Measurements from ENCODE around the gene CNTNAP5.

CNTNAP5 gene

DNA sequence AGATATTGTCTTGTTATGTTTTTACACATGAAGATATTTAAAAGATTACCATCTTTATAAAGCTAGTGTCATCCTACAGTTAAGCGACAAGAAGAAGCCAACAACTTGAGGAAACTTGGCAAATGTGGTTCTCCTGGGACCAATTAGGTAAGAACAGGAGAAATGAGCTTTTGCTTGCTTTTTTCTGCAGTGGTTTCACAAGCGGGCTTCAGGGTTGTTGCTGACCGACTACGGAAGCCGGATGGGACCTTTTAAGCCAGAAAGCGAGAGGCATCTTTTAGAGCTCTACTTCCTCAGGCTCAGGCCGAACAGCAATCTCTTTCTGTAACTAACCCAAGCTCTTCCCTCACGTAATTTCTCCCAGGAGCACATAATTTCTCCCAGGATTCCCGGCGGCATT lies 256.5 kb downstream of the CNTNAP5 start:
- no peak for DNase-seq

DNA sequence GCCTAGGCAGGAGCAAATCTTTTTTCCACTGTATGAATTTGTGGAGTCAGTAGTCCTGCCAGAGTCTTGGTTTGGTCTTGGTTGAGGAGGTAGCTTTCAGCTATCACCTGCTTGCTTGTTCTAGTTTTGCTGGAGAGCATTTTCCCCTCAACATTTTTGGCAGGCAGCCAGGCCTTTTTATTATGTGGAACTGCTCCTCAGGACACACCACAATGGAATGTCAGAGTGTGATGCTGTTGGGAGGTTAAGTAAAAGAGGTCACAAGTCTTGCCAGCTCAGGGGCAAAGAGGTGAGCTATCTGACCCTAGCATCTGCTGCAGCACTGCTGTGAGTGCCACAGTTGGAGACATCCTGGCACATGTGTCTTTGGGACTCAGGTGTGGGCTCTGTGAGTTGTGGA lies 258.0 kb downstream of the CNTNAP5 start:
- DNase-seq, result peak; percentile 48

DNA sequence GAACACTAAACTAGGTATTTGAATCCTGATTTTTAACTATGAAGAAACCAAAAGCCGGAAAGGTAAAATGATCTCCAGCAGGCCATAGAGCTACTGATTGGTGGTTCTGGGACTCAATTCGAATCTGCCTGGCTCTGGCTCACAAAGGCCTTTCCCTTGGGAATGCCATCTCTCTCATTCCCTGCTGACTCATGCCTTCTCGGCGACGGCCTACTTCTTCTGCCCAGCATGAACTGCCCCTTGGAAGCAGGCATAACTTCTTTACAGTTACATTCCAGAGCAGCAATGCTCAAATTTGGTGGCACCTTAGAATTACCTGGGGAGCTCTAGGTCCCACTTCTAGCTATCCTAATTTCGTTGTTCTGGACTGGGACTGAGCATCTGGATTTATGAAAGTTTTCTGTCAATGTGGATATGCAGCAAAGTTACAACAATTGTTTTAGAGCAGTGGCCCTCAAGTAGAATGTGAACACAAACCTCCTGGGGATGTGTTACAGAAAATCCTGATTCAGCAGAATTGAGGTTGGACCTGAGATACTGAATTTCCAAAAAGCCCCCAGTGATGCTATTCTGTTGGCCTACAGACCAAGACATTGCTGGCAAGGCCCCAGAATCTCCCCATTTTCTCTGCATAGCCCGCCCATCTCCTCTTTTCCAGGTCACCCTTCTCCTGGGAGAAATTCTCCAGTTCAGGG lies 261.1 kb downstream of the CNTNAP5 start:
- DNase-seq, result no peak

DNA sequence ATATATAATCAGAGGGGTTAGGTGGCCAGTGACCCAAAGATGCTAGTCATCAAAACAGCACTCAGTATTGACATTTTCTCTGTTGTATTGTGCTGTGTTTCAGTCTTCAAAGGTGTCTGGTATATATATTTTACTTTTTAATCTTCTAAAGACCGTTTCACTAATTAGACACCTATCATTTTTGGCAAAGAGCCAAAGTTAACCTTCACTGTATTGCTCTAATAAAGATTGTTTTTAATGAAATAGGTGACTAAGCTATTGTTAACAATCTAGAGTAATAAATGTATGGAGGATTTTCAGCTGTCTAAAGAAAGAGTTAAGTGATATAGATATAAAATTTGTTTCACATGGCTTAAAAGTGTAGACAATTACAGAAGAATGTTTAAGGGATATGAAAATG lies 264.0 kb downstream of the CNTNAP5 start:
- DNase-seq, result no peak

DNA sequence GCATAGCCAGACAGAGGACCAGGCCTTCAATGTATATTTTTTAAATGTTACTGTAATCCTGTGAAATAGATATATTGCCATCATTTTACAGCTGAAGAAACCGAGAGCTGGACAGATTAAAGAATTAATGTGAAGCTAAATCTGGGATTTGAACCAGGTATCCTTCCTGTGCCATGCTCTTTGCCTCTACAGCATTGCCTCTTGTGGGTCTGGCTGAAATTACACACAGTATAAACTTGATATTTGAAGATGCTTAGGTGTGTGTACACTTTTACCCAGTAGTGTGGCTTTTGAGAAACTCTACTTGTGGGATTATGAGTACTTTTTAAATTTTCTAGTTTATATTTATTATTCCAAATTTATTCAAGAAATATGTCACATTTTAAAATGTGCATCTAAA lies 264.5 kb downstream of the CNTNAP5 start:
- no peak for DNase-seq

DNA sequence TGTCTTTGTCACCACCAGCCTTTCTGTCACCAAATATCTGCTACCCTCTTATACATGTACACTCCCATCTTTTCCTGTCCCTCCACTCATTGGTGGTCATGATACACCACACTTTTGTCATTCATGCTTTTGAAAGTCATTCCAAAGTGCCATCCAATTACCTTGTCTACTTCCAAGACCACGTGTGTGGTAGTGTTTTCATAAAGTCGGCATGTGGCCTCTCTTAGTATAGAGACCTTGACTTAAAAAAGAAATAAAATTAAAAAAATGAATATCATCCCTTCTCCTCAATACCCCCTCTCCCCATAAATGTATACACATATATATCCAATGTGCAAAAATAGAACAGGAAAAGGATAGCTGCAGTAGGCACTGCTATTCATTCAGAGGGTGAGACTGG lies 271.4 kb downstream of the CNTNAP5 start:
- no peak for DNase-seq

DNA sequence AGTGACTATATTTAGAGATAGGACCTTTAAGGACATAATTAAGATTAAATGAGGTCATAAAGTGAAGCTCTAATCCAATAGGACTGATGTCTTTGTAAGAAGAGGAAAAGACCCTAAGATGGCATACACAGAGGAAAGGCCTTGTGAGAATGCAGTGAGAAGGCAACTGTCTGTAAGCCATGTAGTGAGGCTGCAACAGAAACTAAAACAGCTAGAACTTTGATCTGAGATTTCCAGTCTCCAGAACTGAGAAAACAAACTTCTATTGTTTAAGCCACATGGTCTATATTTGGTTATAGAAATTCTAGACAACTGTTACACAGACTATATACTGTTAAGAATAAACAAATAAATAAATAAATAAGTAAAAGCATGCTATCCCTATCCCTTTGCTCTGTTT lies 276.8 kb downstream of the CNTNAP5 start:
- DNase-seq, result no peak

DNA sequence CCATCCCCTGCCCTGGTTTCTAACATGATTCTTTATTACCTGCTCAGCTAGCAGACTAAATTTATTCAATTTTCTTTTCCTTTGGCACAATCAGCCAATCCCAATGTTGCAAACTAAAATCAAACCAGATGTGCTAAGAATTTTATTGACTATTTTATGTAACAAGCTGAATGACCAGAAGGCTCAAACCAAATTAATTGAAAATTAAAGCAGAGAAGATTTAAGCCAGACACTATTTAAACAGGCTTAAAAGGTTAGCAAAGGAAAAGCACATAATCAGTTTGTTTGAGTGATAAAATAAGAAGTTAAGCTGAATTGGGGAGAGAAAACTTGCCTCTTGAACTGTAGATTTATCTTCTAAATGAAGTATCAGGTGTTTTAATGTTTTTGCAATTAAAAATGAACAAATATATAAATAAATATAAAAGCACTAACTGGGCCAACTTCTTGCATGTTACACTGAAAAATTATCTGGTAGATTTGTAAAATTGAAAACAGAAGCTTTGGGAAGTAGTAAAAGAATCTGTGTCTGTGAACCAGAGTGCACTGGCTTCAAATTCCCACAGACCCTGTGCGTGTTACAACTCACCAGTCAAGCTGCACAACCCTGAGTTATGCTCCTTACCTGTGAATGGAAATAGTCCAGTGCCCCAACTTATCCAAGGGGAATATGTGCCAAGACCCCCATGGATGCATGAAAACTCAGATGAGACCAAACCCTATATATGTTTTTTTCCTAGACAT lies 283.4 kb downstream of the CNTNAP5 start:
- no peak for DNase-seq

DNA sequence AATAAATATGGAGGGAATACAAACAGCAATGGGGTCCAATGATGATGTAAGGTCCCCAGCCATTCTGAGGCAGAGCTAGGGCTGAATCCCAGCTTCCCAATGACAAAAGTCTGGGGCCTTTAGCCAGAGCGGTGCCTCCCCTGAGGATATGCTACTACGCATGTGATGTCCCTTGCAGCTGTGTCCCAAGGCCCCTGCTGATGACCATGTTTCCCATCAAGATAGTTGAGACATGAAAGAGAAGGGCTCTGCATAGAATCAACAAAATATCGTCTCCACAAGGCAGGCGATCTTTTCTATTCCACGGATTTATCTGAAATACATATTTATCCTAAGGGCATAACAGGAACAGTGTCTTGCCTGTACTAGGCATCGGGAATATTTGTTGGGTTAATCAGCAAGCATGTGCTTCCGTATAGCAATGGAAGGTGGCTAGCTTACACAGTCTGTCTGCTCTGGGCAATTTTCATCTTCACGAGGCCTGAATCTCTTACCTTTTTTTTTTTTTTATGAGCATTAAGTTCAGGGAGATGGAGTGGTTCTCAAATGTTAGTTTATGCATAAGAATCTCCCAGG lies 284.6 kb downstream of the CNTNAP5 start:
- DNase-seq, result no peak

DNA sequence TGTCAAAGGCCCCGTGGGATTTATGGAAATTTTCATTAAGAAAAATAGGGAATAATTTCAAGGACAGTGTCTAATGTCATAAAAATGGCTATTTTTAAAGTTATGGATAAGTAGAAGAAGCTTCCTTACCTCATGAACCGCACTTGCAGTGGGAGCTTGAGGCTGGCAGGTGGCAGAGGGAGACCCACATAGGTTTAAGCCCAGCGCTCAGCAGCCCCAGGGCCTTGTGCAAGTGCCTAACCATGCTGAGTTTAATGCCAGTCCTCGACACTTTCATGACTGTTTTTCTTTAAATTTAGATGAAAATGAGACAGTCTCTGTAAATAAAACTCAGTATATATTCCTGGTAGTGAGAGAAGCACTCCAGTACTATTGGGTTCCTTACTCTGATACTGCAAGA lies 285.6 kb downstream of the CNTNAP5 start:
- no peak for DNase-seq

DNA sequence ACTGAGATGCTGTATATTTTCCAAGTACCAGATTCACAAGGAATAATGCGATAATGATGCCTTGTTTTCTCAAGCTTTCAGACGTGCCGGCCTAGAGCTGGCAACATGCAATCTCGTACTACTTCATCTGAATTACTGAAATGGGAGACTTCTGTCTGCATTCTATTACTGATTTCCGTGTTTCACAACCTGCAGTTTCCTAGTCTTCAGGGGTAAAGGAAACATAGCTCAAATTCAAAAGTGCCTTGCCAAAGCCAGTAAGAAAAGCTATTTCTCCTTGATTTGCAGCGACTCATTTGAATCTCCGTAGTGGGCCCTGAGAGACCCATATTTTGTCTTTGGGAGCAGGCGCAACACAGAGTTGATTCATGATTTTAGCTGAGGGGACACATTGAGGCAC lies 289.0 kb downstream of the CNTNAP5 start:
- no peak for DNase-seq

DNA sequence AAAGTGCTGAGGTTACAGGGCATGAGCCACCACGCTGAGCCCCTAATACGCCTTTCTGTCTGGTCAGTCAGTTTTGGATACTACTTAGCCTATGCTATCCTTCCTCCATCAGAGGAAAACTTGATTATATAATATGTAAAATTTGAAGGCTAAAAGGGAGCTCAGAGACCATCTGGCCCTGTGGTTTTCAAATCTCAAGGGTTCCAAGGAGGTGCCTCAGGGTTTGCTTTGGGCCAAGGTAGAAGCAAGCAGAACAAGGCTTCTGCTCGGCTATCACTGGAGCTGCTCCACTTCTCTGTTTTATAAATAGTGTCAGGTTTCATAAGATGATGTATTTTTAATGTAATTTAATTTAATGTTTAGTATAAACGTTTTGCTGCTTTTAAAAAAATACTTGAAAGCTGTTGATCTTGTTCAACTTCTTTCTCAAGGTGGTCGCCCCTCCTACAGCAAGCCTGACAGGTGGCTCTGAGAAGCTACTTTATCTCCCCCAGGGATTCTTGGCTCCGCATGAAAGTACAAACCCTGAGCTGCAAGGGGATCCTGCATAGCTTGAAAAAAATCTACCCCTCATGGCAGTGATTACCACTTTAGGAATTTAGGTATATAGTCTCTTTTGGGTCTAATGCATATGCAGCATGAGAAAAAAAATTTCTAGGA lies 290.3 kb downstream of the CNTNAP5 start:
- DNase-seq, result no peak

DNA sequence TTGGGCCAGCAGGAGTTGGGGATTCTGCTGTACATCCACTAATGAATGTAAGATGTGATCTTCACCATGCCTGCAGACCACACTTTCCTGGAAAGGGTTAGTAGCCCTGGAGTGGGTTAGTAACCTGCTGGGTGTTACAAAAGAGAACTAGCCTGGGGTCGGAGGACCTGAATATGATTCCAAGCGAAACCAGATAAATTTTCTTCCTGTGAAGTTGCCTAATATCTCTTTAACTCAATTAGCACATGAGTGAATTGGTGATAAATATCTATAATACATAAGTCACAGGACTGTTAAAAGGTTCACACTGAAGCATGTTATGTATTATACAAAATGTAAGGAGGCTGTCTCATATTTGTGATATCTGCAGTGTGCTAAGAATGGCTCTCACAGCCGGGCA lies 291.0 kb downstream of the CNTNAP5 start:
- no peak for DNase-seq

DNA sequence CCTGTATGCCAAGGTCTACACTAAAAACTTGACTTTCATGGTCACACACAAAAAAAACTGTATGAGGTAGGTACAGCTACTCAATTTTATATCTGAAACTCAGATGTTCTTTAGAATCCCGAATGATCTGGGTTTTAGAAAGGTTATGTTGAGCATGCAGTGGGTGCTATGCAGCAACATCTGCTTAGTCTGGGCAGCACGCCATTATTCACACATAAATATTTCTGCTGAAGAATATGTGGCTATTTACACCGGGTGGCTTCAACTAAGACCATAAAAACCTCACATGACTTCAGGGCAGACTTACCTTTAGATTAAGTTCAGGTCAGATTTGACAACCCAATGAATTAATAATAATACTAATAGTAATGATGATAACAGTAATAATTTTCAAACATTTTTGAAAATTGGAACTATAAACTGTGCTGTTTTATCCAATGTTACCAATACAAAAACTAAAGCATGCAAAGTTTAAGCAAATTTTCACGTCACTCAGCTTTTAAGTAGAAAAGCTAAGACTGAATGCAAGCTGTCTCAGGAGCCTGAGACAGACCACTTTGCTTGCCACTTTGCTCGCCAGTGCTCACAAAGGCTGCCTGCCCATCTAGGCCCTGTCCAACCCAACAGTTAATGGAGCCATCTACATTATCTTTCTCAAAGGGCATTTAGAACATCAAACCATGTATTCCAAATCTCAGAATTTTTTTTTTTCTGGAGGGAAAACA lies 292.0 kb downstream of the CNTNAP5 start:
- DNase-seq, result no peak

DNA sequence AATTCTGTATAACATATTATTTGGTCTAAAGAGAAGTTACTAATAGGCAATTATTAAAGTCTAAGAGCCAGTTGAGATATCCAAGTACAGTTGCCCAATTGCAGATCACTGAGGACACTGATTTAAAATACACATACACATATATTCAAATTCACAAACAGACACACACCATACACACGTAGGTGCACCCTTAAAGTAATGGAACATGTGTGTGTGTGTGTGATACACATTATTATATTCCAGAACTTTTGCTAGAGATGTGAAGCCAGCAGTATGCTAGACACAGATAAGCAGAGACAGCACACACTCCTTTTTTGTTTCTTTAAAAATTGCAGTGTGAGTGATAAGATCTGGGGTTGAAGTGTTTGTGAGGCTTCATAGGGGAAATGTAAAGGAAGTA lies 292.5 kb downstream of the CNTNAP5 start:
- no peak for DNase-seq

DNA sequence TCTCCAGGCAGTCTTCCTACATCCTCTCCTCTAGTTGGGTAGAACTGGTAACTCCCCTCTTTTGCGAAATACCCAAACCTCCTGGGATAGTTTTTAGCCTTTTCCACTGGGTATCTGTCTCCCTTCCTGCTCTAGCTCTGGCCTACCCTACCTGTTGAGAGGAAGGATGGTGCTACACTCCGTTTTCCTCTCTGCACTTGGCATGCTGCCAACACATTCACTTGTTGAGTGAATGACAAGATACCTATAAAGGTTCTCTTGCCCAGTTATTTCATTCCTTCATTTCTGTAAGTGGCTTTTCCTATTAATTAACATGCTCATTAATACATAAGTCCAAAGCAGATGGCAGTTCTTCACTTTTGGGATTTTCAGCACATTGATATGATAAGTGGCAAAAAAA lies 293.8 kb downstream of the CNTNAP5 start:
- DNase-seq, result peak; percentile 43

DNA sequence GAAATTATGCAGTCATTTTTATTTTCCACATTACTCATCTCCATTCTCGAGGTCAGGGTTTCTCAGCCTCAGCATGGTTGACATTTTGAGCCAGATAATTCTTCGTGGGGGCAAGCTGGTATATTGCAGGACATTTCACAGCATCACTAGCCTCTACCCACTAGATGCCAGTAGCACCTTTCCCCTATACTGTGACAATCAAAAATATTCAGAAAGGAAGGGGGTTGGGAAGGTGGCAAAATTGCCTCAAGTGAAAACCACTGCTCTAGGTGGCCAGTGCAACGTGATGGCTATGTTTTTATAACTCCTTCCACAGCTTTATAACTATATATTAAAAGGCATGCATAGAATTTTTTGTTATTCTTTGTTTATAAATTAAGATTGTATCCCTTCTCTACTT lies 294.5 kb downstream of the CNTNAP5 start:
- DNase-seq, result no peak

DNA sequence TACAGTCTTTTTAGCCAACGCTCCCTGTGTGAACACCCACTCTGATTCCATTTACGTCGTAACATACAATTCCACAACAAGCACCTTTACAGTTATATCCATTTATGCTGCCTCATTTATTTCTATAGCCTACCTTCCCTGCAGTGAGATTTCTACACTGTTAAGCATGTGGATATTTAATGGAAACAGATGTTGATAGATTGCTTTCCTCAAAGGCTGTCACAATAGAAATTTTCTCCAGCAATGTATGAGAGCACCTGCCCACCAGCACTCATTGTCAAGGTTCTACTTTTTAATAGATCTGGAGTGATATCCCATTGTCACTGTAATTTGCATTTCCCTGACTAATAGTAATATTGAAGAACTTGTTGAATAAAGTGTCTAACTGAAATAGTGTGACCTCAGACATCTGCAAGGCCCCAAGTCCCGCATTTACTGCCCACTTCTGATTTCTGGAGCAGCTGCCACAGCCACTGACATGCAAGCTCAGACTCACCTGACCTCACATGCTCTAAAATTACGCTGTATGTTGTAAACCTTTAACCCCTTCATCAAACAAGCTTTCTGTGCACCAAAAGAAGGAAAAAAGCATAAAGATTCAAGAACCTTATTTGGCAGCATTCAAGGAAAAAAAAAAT lies 295.1 kb downstream of the CNTNAP5 start:
- DNase-seq, result no peak

DNA sequence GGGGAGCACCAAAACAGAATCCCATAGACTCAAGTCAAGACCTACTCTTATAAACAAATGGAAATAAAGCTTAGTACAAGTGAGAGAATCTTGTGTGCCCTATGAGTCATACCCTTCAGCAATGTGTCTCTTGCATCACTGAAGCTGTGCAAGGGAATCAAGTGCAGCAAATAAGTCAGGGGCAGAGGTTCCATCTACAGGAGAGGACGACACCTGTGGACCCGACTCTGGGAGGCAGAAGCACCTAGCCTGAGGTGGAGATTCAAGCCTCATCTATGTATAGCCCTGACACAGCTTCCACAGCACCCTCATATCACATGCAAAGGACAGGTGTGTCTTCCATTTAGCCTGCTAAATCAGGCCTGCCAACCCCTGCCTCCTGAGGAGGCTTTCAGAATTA lies 298.2 kb downstream of the CNTNAP5 start:
- no peak for DNase-seq

DNA sequence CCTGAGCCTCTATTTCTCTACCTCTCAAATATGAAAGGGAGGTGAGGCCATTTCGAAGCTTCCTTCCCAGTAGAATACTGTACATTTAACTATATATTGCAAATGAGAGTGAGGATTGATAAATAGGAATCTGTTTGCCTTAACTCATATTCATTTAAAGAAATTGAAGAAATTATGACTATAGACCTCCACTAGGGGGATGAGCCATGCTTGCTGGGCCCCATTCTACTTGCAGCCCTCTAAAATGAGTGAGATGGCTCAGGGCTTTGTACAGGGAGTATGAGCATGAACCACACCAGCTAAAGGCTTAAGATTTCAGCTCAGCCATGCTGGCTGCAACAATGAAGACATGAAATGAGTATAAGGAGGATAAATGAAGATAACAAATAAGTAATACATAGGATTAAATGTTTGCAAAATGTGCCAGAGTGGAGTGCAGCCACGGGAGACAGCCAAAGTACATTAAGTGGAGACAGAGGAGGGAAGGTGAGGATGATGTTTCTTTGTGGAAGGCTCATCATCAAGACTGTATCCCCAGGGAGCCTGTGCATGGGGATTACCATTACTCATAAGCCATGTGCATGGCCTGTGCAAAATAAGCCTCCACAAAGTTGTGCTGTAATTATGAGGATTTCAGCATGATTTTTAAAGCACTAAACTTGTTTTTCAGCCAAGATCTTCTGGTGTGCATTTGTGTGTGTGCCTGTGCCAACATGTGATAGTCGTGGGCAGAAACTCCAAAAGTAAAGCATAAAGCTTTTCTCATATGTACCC lies 300.8 kb downstream of the CNTNAP5 start:
- no peak for DNase-seq

DNA sequence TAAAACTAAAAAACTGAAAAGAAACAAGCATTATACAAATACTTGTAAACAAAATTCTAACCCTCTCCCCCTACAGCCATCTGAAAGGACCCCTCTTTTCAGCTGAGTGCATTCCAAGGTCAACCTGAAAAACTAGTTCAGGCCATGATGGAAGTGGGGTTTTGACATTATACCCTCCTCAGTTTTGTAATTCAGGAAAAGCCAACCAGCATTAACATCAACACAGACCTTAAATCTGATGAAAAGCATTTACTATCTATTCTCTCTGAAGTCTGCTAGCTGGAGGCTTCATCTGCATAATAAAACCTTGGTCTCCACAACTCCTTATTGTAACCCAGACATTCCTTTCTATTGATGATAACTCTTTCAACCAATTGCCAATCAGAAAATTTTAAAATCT lies 302.2 kb downstream of the CNTNAP5 start:
- DNase-seq, result no peak

DNA sequence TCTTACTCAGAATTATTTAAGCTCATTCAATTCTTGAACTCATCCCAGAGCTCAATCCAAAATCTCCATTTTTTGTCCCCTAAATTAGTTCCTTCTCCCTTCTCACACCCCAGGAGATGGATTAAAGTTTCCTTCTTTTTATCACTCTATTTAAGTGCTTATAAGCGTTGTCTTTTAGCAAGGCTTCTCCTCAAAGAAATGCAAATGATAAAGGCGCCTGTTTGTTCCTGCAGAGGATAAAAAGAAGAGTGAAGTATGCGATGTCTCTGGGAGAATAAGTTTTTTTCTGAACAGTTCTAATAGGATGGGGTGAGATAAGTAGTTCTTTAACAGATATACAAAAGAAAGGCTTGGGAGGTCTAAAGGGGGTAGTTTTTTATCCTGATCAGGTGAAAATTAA lies 303.3 kb downstream of the CNTNAP5 start:
- DNase-seq, result no peak

Measured in NCI-H345 (cell line).